Karpas-422 (cell line): ENCODE measurements around the gene PTGS2. TPM values are rescaled to one million over a fixed set of nuclear protein-coding genes. Genes with fewer than 3 reads are reported as not detected.

ENCODE experiments used
- DNase-seq: peaks from one replicate; pipeline ENCODE4 v3.0.0-alpha.2; 2015
- H2AFZ ChIP-seq: fragments of 200-600 bp; sonication (generic); 2 replicates; pipeline ENCODE4 v1.6.1; 2014; ENCODE audit warnings: antibody characterized with exemption, low read length, mixed read lengths
- H3K27ac ChIP-seq: fragments of 200-600 bp; sonication (generic); 2 replicates; pipeline ENCODE4 v1.5.1; 2014; ENCODE audit warnings: mild to moderate bottlenecking, low read length, moderate library complexity
- H3K27me3 ChIP-seq: fragments of 200-600 bp; sonication (generic); 2 replicates; pipeline ENCODE4 v1.6.1; 2014; ENCODE audit warnings: low read length, mixed read lengths
- H3K36me3 ChIP-seq: fragments of 200-600 bp; sonication (generic); 2 replicates; pipeline ENCODE4 v1.6.1; 2014; ENCODE audit warnings: low read length, mixed read lengths; ENCODE audit not compliant: insufficient read depth
- H3K4me1 ChIP-seq: fragments of 200-600 bp; sonication (generic); 2 replicates; pipeline ENCODE4 v1.6.1; 2014; ENCODE audit warnings: mild to moderate bottlenecking, low read length, mixed read lengths
- H3K4me2 ChIP-seq: fragments of 200-600 bp; sonication (generic); 2 replicates; pipeline ENCODE4 v1.6.1; 2014; ENCODE audit warnings: low read length, low read depth, mild to moderate bottlenecking; ENCODE audit not compliant: poor library complexity, severe bottlenecking
- H3K4me3 ChIP-seq: fragments of 200-600 bp; sonication (generic); 2 replicates; pipeline ENCODE4 v1.5.1; 2014; ENCODE audit warnings: mild to moderate bottlenecking, antibody characterized with exemption, low read length, mixed read lengths
- H3K79me2 ChIP-seq: fragments of 200-600 bp; sonication (generic); 2 replicates; pipeline ENCODE4 v1.6.1; 2014; ENCODE audit warnings: mild to moderate bottlenecking, low read length, mixed read lengths
- H3K9ac ChIP-seq: fragments of 200-600 bp; sonication (generic); 2 replicates; pipeline ENCODE4 v1.6.0; 2014; ENCODE audit warnings: low read length
- H3K9me2 ChIP-seq: fragments of 200-600 bp; sonication (generic), shearing (Covaris generic); replicated peaks from 2 replicates; pipeline ENCODE4 v1.6.0; 2014; ENCODE audit warnings: mild to moderate bottlenecking, low read length, moderate library complexity; ENCODE audit not compliant: insufficient read depth
- H3K9me3 ChIP-seq: fragments of 300-700, 200-600 bp; sonication (generic); 2 replicates; pipeline ENCODE4 v1.6.1; 2014; ENCODE audit warnings: low read length, mixed read lengths
- H4K20me1 ChIP-seq: fragments of 200-600 bp; sonication (generic); 2 replicates; pipeline ENCODE4 v1.6.1; 2014; ENCODE audit warnings: mild to moderate bottlenecking, antibody characterized with exemption, low read length, low read depth; ENCODE audit not compliant: insufficient read depth
- total RNA-seq: library from RNA; depleted of rRNA; stranded (reverse); fragments of >200 nt; shearing (Covaris generic); gene quantifications from 2 replicates; pipeline ENCODE4 v1.2.3, GENCODE V29; 2014; ENCODE audit warnings: low replicate concordance

Gene PTGS2
- total RNA-seq, 1 experiment from 2014 or later, result not detected

GRCh38 chr1:186700722-186701121, 20.5 kb upstream of the PTGS2 start:
- no peaks in the 10 kb centered on the region for H3K36me3 ChIP-seq
- no peaks in the 10 kb centered on the region for H3K79me2 ChIP-seq
- H3K27ac ChIP-seq, result no peak overlapping the region
- H3K4me1 ChIP-seq, result no peaks in the 10 kb centered on the region
- H3K27me3 ChIP-seq, result no peaks in the 10 kb centered on the region
- H3K4me2 ChIP-seq, result no peak overlapping the region
- H4K20me1 ChIP-seq, result no peaks in the 10 kb centered on the region
- H3K9me2 ChIP-seq, result no peaks in the 10 kb centered on the region
- H2AFZ ChIP-seq, result no peak overlapping the region
- H3K9me3 ChIP-seq, result no peaks in the 10 kb centered on the region
- H3K4me3 ChIP-seq, result no peak overlapping the region
- no peak for DNase-seq
- no peak overlapping the region for H3K9ac ChIP-seq

DNA sequence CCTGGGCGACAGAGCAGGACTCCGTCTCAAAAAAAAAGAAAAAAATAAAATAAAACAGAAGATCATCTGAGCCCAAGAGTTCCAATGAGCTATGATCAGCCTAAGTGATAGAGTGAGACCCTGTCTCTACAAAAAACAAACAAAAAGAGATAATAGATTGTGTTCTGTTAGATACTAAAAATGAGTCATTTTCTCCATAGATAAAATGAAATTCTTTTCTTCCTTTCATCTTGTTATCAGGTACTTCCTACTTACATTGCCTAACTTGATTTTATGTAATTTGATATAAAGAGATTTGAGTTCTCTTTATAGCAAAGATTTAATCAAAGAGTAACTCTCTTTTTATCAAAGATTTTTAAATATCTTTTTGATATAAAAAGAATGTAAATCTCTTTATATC, 19.3 kb upstream of the PTGS2 start:
- Histone ChIP-seq H3K27ac (no peak overlapping the region), H3K9ac (no peak overlapping the region), H3K79me2 (no peaks in the 10 kb centered on the region), H3K4me3 (no peak overlapping the region), H3K9me3 (no peaks in the 10 kb centered on the region), H3K27me3 (no peaks in the 10 kb centered on the region), H3K9me2 (no peaks in the 10 kb centered on the region), H2AFZ (no peak overlapping the region), H4K20me1 (no peaks in the 10 kb centered on the region), H3K4me2 (no peak overlapping the region), H3K36me3 (no peaks in the 10 kb centered on the region), H3K4me1 (no peaks in the 10 kb centered on the region)
- DNase-seq, result no peak

- no peak overlapping the region for H3K4me3 ChIP-seq
- H3K9ac ChIP-seq, result no peak overlapping the region
- no peaks in the 10 kb centered on the region for H4K20me1 ChIP-seq
- H3K4me1 ChIP-seq, result no peaks in the 10 kb centered on the region
- no peak overlapping the region for H2AFZ ChIP-seq
- no peak for DNase-seq
- H3K9me3 ChIP-seq, result no peaks in the 10 kb centered on the region
- no peak overlapping the region for H3K4me2 ChIP-seq
- no peaks in the 10 kb centered on the region for H3K79me2 ChIP-seq
- H3K27me3 ChIP-seq, result no peaks in the 10 kb centered on the region
- no peaks in the 10 kb centered on the region for H3K36me3 ChIP-seq
- no peak overlapping the region for H3K27ac ChIP-seq
- H3K9me2 ChIP-seq, result no peaks in the 10 kb centered on the region; the same call in 1 of the 2 replicates
Measured at GRCh38 chr1:186689907-186690306, 9.7 kb upstream of the PTGS2 start.

DNA sequence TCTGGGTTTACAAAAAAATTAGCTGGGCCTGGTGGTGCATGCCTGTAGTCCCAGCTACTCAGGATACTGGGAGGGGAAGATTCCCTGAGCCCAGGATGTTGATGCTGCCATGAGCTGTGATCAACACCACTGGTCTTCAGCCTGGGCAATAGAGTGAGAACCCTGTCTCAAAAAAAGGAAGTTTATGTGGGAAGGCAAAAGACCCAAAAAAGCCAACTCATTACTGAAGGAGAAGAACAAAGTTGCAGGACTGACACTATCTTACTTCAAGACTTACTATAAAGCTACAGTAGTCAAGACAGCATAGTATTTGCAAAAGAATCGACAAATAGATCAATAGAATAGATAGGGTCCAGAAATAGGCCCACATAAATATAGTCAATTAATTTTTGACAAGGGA, 9.2 kb upstream of the PTGS2 start:
- no peak for DNase-seq
- Histone ChIP-seq H3K27me3 (no peaks in the 10 kb centered on the region), H3K9me3 (no peaks in the 10 kb centered on the region), H3K36me3 (no peaks in the 10 kb centered on the region), H3K9ac (no peak overlapping the region), H3K27ac (no peak overlapping the region), H4K20me1 (no peaks in the 10 kb centered on the region), H3K4me1 (no peaks in the 10 kb centered on the region), H3K4me3 (no peak overlapping the region), H3K79me2 (no peaks in the 10 kb centered on the region), H3K9me2 (no peaks in the 10 kb centered on the region; the same call in 1 of the 2 replicates), H2AFZ (no peak overlapping the region), H3K4me2 (no peak overlapping the region)

GRCh38 chr1:186683652-186684410, 3.6 kb upstream of the PTGS2 start:
- Histone ChIP-seq H3K4me3 (no peak overlapping the region), H3K4me1 (no peaks in the 10 kb centered on the region), H3K9me3 (no peaks in the 10 kb centered on the region), H3K27me3 (no peaks in the 10 kb centered on the region), H3K36me3 (no peaks in the 10 kb centered on the region), H3K9ac (no peak overlapping the region), H4K20me1 (no peaks in the 10 kb centered on the region), H3K79me2 (no peaks in the 10 kb centered on the region), H3K27ac (no peak overlapping the region), H3K9me2 (no peaks in the 10 kb centered on the region; the same call in 1 of the 2 replicates), H3K4me2 (no peak overlapping the region), H2AFZ (no peak overlapping the region)
- no peak for DNase-seq

GRCh38 chr1:186682736-186683135, 2.5 kb upstream of the PTGS2 start:
- Histone ChIP-seq H3K9me2 (no peaks in the 10 kb centered on the region), H3K36me3 (no peaks in the 10 kb centered on the region), H3K27me3 (no peaks in the 10 kb centered on the region), H2AFZ (no peak overlapping the region), H4K20me1 (no peaks in the 10 kb centered on the region), H3K79me2 (no peaks in the 10 kb centered on the region), H3K4me2 (no peak overlapping the region), H3K9ac (no peak overlapping the region), H3K4me1 (no peaks in the 10 kb centered on the region), H3K4me3 (no peak overlapping the region), H3K9me3 (no peaks in the 10 kb centered on the region), H3K27ac (no peak overlapping the region)
- no peak for DNase-seq

DNA sequence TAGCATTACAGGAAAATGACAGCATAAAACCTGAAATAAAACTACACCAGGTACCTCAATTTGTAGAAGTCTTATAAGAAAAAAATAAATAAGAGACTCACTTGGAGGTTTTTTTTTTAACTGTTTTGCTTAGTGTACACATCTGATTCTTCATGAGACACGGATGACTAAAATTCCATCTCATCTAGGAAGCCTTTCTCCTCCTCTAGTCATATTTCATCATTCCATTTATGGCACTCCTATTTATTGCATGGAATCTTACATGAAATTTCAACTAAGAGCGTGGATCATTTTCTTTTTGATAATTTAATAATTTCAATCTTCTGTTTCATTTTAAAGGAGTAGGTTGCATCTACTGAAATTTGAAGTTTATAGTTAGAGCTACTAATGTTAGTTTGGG, 1.6 kb upstream of the PTGS2 start:
- H3K4me1 ChIP-seq, result no peaks in the 10 kb centered on the region
- H3K27ac ChIP-seq, result no peak overlapping the region
- no peak overlapping the region for H3K9ac ChIP-seq
- H3K4me2 ChIP-seq, result no peak overlapping the region
- H4K20me1 ChIP-seq, result no peaks in the 10 kb centered on the region
- H3K27me3 ChIP-seq, result no peaks in the 10 kb centered on the region
- H3K36me3 ChIP-seq, result no peaks in the 10 kb centered on the region
- no peaks in the 10 kb centered on the region for H3K79me2 ChIP-seq
- DNase-seq, result no peak
- H3K9me3 ChIP-seq, result no peaks in the 10 kb centered on the region
- no peak overlapping the region for H2AFZ ChIP-seq
- H3K4me3 ChIP-seq, result no peak overlapping the region
- no peaks in the 10 kb centered on the region for H3K9me2 ChIP-seq

DNA sequence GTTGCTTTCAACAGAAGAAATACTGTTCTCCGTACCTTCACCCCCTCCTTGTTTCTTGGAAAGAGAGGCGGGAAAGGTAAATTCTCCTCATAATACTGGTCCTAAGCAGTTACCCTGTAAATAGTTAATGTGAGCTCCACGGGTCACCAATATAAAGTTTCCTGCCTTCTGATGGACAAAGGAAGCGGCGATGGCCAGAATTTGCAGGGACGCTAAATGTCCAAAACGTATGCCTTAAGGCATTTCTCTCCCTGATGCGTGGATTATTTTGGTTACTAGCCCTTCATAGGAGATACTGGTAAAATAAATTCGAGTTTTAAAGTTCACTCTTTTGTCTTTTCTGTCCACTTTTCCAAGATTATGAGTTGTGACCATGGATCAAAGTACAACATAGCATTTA, 898 bp upstream of the PTGS2 start:
- Histone ChIP-seq H2AFZ (no peak overlapping the region), H3K27me3 (no peaks in the 10 kb centered on the region), H4K20me1 (no peaks in the 10 kb centered on the region), H3K4me1 (no peaks in the 10 kb centered on the region), H3K9ac (no peak overlapping the region), H3K4me2 (no peak overlapping the region), H3K27ac (no peak overlapping the region), H3K4me3 (no peak overlapping the region), H3K9me3 (no peaks in the 10 kb centered on the region), H3K79me2 (no peaks in the 10 kb centered on the region), H3K36me3 (no peaks in the 10 kb centered on the region), H3K9me2 (no peaks in the 10 kb centered on the region)
- no peak for DNase-seq
